IMR-90 (cell line): ENCODE results near the gene FAM98C.

Experiments
- CEBPB ChIP-seq: IDR thresholded peaks from 2 replicates; pipeline ENCODE4 v1.6.1; 2012; ENCODE audit warnings: low read depth, low read length, improper control_type of control experiment
- CTCF ChIP-seq: conservative IDR thresholded peaks from 2 replicates; pipeline ENCODE4 v1.5.1; 2012; ENCODE audit warnings: mild to moderate bottlenecking, low read depth, low read length, improper control_type of control experiment
- MXI1 ChIP-seq: IDR thresholded peaks from 2 replicates; pipeline ENCODE4 v1.6.1; 2012; ENCODE audit warnings: low read depth, mild to moderate bottlenecking, low read length, moderate library complexity, borderline replicate concordance
- POLR2A ChIP-seq: IDR thresholded peaks from 2 replicates; pipeline ENCODE4 v1.6.1; 2012; ENCODE audit warnings: mild to moderate bottlenecking, low read depth, low read length
- RFX5 ChIP-seq: IDR thresholded peaks from 2 replicates; pipeline ENCODE4 v1.8.0; 2012; ENCODE audit warnings: low read depth, mild to moderate bottlenecking, low read length, moderate library complexity

GRCh38 chr19:38441657-38442348 is 38.9 kb downstream of the FAM98C start:
- TF ChIP-seq MXI1 (no peak), CEBPB (no peak), POLR2A (no peak), CTCF (no peak), RFX5 (no peak)
